ENCODE measurements around the gene ATG4B. TPM values are rescaled to one million over a fixed set of nuclear protein-coding genes. Genes with fewer than 3 reads are reported as not detected.

Gene ATG4B
- total RNA-seq, 1 experiment from 2014 or later, result 111 TPM

- no peak for DNase-seq (ENCODE audit: low spot score)
Observed at GRCh38 chr2:241690202-241690717, 52.8 kb downstream of the ATG4B start.

- peak; percentile 75 for DNase-seq (ENCODE audit: low spot score)
Observed at GRCh38 chr2:241692448-241692847, 55.0 kb downstream of the ATG4B start.

- DNase-seq (ENCODE audit: low spot score), result no peak
Observed at GRCh38 chr2:241695651-241696050, 58.2 kb downstream of the ATG4B start.

GRCh38 chr2:241701149-241701398, 63.6 kb downstream of the ATG4B start:
- no peak for DNase-seq (ENCODE audit: low spot score)

GRCh38 chr2:241701399-241702154, 64.1 kb downstream of the ATG4B start, which contains the start of gene ING5:
ING5 (plus strand) TSS chr2:241702039; CDS start chr2:241702066, 27 bp downstream.
- peak; percentile 85 for DNase-seq (ENCODE audit: low spot score)

GRCh38 chr2:241702155-241703031, 64.9 kb downstream of the ATG4B start:
- DNase-seq (ENCODE audit: low spot score), result peak; percentile 64

GRCh38 chr2:241703032-241703604, 65.6 kb downstream of the ATG4B start:
- no peak for DNase-seq (ENCODE audit: low spot score)

- DNase-seq (ENCODE audit: low spot score), result no peak
Observed at GRCh38 chr2:241706537-241706936, 69.0 kb downstream of the ATG4B start.

GRCh38 chr2:241708879-241709278, 71.4 kb downstream of the ATG4B start:
- no peak for DNase-seq (ENCODE audit: low spot score)

GRCh38 chr2:241719093-241719492, 81.6 kb downstream of the ATG4B start:
- DNase-seq (ENCODE audit: low spot score), result no peak

GRCh38 chr2:241720099-241720498, 82.6 kb downstream of the ATG4B start:
- no peak for DNase-seq (ENCODE audit: low spot score)

- no peak for DNase-seq (ENCODE audit: low spot score)
Observed at GRCh38 chr2:241720560-241720959, 83.1 kb downstream of the ATG4B start.

GRCh38 chr2:241721852-241722251, 84.4 kb downstream of the ATG4B start:
- DNase-seq (ENCODE audit: low spot score), result no peak

GRCh38 chr2:241722896-241723454, 85.5 kb downstream of the ATG4B start:
- DNase-seq (ENCODE audit: low spot score), result no peak

Other genes with a start within 250 kb of the ATG4B start
- 201 and 202 TPM in 2 replicates for gene STK25, start 129.1 kb upstream of the ATG4B start, total RNA-seq (2014; rRNA removed; shearing (Covaris generic))
- gene BOK, start 78.9 kb upstream of the ATG4B start, total RNA-seq (2014; rRNA removed; shearing (Covaris generic)), result 0.07 and 0.60 TPM in 2 replicates
- gene THAP4, start 535 bp upstream of the ATG4B start, total RNA-seq (2014; rRNA removed; shearing (Covaris generic)), result 80.6 and 85.7 TPM in 2 replicates
- 136 and 156 TPM in 2 replicates for gene DTYMK, start 49.1 kb downstream of the ATG4B start, total RNA-seq (2014; rRNA removed; shearing (Covaris generic))
- gene ING5, start 64.3 kb downstream of the ATG4B start, total RNA-seq (2014; rRNA removed; shearing (Covaris generic)), result 12.8 and 14.5 TPM in 2 replicates
- 12.6 and 14.6 TPM in 2 replicates for gene D2HGDH, start 96.9 kb downstream of the ATG4B start, total RNA-seq (2014; rRNA removed; shearing (Covaris generic))
- not detected in 2 replicates for gene GAL3ST2, start 139.1 kb downstream of the ATG4B start, total RNA-seq (2014; rRNA removed; shearing (Covaris generic))
- gene NEU4, start 171.5 kb downstream of the ATG4B start, total RNA-seq (2014; rRNA removed; shearing (Covaris generic)), result 0.22 TPM in 1 of 2 replicates, not detected in the other
- 0.10 TPM in 1 of 2 replicates, not detected in the other for gene PDCD1, start 221.2 kb downstream of the ATG4B start, total RNA-seq (2014; rRNA removed; shearing (Covaris generic))
- gene RTP5, start 232.0 kb downstream of the ATG4B start, total RNA-seq (2014; rRNA removed; shearing (Covaris generic)), result not detected in 2 replicates

Data from A172 (cell line).